GM21576 (cell line): ENCODE measurements around the gene CYP4A22.
"Not testable (repeated sequence)": the region's sequence is repeated elsewhere in the genome, so short reads cannot be mapped to it uniquely, and the experiment has no call there.

Experiments used
- ATAC-seq: cut with Tn5 transposase; IDR thresholded peaks from one replicate; pipeline ENCODE4 v1.9.1; 2021; ENCODE audit warnings: mild to moderate bottlenecking, moderate library complexity; ENCODE audit not compliant: unreplicated experiment

CYP4A22 gene

GRCh38 chr1:47184090-47184821, 47.0 kb downstream of the CYP4A22 start:
- no peak for ATAC-seq

GRCh38 chr1:47184822-47185677, 47.8 kb downstream of the CYP4A22 start:
- ATAC-seq, result no peak

- no peak for ATAC-seq
Measured at GRCh38 chr1:47186267-47187185, 49.3 kb downstream of the CYP4A22 start.

GRCh38 chr1:47187231-47187925, 50.1 kb downstream of the CYP4A22 start:
- ATAC-seq, result no peak

- ATAC-seq, result no peak
Measured at GRCh38 chr1:47187926-47188250, 50.6 kb downstream of the CYP4A22 start.

GRCh38 chr1:47188791-47189785, 51.8 kb downstream of the CYP4A22 start:
- no peak for ATAC-seq

- no peak for ATAC-seq
Measured at GRCh38 chr1:47189844-47190508, 52.7 kb downstream of the CYP4A22 start, which contains the start of gene PDZK1IP1. Gene PDZK1IP1 (minus strand): TSS chr1:47190036. CDS start chr1:47189932, 104 bp downstream.

- ATAC-seq, result no peak
Measured at GRCh38 chr1:47190509-47190855, 53.2 kb downstream of the CYP4A22 start.

- ATAC-seq, result no peak
Measured at GRCh38 chr1:47190857-47191256, 53.6 kb downstream of the CYP4A22 start.

- no peak for ATAC-seq
Measured at GRCh38 chr1:47191940-47192457, 54.8 kb downstream of the CYP4A22 start.

GRCh38 chr1:47192458-47193384, 55.5 kb downstream of the CYP4A22 start:
- peak; percentile 55 for ATAC-seq

- ATAC-seq, result not testable (repeated sequence)
Measured at GRCh38 chr1:47193496-47193895, 56.3 kb downstream of the CYP4A22 start.

- ATAC-seq, result no peak
Measured at GRCh38 chr1:47194311-47194710, 57.1 kb downstream of the CYP4A22 start.

- not testable (repeated sequence) for ATAC-seq
Measured at GRCh38 chr1:47195981-47196380, 58.7 kb downstream of the CYP4A22 start.

GRCh38 chr1:47196622-47197021, 59.4 kb downstream of the CYP4A22 start:
- ATAC-seq, result no peak

GRCh38 chr1:47198214-47198613, 61.0 kb downstream of the CYP4A22 start:
- ATAC-seq, result no peak
